HG02571 (cell line): ENCODE results near the gene COG5.

Source experiments
- ATAC-seq: cut with Tn5 transposase; IDR thresholded peaks from one replicate; pipeline ENCODE4 v1.9.1; 2021; ENCODE audit warnings: mild to moderate bottlenecking, moderate library complexity; ENCODE audit not compliant: unreplicated experiment

Gene COG5

DNA sequence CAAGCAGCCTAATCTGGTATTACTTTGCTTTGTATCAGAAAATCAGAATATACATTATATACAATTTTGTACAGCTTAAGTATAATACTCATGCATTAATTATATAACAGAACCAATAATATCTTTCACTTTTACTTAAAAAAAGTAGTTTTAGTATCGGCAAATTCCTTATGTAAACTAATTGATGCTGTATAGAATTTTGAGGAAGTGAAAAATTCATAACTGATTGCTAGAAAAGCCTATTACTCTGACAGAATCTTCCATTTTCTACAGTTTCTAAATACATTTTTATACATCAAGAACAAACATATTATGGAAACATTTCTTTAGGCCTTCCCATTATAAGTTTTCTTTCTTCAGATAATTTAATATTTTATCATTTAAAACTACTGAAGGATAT, 217.8 kb downstream of the COG5 start:
- ATAC-seq, result no peak

DNA sequence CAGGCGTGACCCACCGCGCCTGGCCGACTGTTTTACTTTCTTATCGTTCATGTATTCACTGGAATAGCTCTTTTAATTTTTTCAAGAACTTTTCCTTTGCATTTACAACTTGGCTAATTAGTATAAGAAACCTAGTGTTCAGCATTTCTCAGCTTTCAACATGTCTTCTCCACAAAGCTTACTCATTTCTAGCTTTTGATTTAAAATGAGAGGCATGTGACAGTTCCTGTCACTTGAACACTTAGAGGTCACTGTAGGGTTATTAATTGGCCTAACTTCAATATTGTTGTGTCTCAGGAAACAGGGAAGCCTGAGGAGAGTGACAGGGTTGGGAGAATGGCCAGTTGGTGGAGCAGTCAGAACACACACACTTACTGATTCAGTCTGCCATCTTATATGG, 218.9 kb downstream of the COG5 start:
- ATAC-seq, result no peak

DNA sequence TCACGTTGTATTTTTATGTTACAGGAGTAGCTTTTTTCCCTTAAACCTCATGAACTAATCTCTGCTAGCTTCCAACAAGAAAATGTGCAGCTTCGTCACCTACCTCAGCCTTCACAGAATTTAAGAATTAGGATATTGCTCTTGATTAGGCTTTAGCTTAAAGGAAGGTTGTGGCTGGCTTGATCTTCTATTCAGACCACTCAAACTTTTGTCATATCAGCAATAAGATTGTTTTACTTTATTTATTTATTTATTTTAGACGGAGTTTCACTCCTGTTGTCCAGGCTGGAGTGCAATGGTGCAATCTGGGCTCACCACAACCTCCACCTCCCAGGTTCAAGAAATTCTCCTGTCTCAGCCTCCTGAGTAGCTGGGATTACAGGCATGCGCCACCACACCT, 219.4 kb downstream of the COG5 start:
- ATAC-seq, result no peak

DNA sequence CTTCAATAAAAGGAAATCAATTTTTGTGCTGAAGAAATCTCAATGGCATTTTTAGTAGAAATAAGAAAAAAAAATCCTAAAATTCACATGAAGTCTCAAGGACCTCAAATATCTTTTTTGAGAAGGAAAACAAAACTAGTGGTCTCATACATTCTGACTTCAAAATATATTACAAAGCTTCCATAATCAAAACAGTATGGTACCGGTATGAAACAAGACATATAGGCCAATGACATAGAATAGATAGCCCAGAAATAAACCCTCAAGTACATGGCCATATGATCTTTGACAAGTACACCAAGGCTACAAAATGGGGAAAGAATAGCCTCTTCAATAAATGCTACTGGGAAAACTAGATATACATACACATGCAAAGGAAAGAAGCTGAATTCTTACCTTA, 225.6 kb downstream of the COG5 start:
- ATAC-seq, result no peak

DNA sequence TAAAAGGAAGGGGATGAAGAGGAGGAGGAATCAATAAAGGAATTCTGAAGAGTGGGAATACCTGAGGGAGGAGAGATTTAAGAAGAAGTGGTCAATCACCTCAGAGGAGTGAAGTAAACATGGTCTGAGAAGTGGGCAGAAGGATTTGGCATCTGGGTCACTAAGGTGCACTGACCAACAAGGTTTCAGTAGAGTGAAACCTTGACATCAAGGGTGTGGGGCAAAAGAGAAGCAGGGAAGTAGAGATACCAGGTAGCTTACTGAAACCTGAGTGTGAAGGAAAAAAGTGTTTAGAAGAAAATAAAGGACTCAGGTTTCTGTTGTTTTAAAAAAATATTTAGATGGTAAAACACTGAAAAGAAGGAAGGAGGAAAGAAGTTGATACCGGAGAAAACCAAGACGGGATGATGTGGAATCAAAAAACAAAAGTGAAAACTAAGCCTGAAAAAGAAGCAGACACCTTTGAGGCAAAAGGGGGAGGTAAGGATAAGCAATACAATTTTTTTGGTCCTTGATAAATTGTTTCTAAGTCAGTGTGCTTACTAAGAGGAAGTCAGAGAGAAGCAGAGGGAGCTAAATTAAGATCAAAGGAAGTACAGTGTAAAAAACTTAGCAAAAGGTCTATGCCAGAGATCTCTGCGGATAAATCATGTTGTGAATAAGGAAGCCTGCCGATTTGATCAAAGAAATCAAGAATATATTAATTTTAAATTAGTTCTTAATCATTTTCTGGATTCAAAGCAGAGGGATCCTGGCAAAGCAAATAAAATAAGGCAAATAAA, 231.0 kb downstream of the COG5 start:
- no peak for ATAC-seq

DNA sequence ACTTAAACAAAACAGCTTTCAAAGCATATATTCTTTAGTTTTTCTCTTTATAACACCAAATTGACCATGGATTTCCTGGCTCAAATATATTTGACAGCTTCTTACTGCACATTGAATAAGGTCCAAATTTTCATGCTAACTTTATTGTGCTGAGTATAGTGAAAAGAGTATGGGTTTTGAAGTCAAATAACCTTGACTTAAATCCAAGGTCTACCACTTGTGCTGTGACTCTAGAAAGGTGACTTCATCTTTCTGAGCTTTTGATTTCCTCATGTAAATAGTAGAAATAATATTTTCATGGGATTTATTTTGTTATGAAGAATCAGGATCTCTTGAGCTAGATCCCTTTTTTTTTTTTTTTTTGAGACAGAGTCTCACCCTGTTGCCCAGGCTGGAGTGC, 233.2 kb downstream of the COG5 start:
- no peak for ATAC-seq

DNA sequence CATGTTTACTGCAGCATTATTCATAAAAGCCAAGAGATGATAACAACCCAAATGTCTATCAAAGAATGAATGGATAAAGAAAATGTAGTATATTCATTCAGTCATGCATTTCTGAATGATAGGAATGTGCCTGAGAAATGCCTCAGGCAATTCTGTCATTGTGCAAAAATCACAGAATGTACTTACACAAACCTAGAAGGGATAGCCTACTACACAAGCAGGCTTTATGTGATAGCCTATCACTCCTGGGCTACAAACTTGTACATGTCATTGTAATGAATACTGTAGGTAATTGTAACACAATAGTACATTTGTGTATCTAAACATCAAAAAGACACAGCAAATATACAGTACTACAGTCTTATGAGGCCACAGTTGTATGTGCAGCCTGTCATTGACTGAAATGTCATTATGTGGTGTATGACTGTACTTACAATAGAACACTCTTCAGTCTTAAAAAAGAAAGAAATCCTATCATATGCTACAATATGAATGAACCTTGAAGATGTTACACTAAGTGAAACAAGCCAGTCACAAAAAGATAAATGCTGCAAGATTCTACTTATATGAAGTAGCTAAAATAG, 235.6 kb downstream of the COG5 start:
- ATAC-seq, result no peak

DNA sequence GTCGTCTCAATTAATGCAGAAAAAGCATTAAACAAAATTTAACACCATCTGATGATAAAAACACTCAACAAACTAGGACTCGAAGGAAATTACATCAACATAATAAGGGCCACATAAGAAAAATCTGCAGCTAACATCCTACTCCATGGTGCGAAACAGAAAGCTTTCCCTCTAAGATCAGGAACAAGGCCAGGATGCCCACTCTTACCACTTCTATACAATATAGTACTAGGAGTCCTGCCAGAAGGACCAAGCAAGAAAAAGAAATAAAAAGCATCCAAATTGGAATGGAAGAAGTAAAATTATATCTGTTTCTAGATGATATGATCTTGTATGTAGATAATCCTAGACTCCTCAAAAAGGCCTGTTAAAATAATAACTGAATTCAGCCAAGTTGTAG, 237.7 kb downstream of the COG5 start:
- ATAC-seq, result no peak

DNA sequence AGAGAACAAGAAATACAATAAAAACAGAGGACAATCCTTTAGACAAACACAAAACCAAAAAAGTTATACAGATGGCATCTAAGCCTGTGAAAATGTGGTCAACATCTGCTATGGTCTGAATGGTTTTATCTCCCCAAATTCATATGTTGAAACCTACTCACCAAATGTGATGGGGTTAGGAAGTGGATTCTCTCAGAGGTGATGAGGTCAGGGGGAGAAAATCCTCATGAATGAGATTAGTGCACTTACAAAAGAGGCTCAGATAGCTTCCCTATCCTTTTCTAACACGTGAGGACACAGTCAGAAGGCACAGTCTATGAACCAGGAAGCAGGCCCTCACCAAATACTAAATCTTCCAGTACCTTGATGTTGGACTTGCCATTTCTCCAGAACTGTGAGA, 241.7 kb downstream of the COG5 start:
- ATAC-seq, result no peak

DNA sequence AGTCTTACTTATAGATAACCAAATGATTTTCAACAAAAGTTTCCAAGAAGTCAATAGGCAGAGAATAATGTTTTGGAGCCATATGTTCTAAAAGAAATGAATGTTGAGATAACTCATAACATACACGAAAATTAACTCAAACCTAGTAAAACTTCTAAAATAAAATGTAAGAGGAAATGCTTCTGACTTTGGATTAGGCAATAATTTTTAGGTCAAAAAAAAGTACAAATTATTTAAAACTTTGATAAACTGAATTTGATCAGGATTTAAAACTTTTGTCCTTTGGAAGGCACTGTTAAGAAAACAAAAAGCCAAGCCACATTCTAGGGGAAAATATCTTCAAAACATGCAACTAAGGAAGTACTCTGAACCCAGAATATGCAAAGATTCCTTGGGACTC, 242.1 kb downstream of the COG5 start:
- ATAC-seq, result no peak

DNA sequence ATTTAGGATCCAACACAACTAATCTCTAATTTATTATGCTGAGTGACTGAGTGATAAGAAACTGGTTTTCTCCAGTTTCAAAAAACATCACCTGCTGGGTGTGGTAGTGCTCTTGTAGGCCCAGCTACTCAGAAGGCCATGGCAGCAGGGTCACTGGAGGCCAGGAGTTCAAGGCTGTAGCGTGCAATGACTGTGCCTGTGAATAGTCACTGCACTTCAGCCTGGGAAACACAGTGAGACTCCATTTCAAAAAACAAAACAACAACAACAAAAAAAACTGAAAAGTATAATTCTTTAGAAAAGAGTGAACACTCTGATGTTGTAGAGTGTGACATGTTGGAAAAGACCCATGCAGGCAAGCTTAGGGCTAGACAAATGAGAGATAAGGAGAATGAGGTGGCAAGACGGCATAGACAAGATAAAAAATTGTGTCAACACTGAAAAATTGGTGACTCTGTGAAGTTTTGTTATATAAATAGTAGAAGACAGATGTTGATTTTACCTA, 243.9 kb downstream of the COG5 start:
- ATAC-seq, result no peak

DNA sequence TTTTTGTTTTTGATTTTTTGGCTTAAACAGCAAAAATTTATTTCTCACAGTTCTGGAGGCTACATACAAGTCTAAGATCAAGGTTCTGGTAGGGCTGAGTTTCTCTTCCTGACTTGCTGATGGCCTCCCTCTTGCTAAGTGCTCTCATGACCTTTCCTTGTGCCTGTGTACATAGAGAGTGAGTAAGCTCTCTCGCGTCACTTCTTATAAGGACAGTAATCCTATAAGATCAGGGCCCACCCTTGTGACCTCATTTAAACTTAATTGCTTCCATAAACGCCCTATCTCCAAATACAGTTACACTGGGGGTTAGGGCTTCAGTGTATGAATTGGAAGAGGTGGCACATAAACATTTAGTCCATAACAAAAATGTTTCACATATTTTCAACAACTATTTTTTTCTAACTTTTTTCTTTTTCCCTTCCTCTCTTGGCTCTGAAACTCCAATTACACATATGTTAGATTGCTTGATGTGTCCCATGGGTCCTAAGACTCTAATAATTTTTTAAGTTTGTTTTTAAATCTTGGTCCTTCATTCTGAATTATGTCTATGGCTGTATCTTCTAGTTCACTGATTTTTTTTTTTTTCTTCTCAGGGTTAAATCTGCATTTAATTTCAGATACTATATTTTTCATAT, 245.1 kb downstream of the COG5 start:
- no peak for ATAC-seq

DNA sequence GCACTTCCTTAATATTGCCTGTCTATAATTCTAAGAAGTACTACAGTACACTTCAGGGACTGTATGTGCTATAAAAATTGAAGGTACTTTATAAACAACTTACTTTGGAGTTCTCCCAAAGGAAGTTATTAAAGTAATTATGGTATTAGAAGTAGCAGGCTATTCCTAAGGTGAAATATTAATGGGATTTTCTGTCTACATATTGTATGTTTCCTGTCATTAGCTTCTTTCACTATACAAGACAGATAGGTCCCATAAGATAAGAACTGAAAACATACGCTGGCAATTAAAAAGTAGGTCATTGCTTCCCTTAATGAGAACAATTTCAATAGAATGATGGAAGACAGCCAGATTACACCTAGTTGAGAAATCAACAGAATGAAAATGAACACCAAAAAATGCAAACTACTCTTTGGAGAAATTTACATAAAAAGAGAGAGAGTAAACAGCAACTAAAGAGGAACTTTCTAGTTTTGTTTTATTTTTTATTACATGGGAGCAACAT, 248.0 kb downstream of the COG5 start:
- no peak for ATAC-seq

DNA sequence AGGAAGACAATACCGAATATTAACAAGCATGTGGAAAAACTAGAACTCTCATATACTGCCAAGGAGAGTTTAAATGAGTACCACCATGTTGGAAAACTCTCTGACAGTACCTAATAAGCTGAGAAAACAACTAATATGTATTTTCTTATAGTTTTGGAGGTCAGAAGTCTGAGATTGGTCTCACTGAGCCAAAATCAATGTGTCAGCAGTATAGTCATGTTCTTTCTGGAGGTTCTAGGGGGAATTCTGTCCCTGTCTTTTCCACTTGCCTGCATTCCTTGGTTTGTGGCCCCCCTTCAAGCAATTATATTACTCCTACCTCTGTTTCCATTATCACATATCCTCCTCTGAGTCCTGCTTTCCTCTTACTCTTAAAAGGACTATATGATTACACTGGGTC, 250.4 kb downstream of the COG5 start:
- ATAC-seq, result no peak

DNA sequence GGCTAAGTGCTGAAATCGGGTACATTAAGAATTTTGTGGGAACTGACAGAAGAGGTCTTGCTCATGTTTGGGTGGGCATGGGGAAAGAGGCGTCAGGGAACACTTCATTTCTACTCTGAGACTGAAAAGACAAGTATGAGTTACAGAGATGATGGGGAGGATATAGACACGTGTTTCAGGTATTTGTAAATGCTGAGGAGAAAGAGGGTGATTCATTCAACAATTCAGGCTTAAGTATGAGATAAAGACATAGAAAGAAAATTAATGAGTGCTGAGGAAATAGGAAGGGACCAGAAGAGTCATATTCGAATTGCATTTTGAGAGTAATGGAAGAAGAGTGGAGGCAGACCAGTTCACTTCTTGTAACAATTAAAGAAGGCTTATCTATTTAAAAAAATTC, 251.3 kb downstream of the COG5 start:
- no peak for ATAC-seq

DNA sequence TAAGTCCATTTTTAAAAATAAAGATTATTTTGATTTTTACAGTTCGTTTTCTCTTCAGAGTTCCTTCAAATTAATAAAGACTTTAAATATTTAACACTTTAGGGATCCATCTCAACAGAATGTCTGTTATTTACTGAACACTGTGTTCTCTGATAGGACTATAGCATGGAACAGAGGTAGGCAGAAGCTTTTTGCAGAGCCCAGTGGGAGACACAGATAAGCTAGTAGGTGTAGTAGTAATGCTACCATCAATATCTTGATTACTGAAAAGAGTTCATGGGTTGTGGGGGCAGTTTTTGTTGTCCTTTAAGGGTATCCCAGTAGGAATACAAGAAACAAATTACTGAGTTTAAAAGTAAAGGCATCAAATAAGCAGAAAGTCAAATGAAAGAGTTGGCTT, 254.4 kb downstream of the COG5 start:
- ATAC-seq, result no peak

DNA sequence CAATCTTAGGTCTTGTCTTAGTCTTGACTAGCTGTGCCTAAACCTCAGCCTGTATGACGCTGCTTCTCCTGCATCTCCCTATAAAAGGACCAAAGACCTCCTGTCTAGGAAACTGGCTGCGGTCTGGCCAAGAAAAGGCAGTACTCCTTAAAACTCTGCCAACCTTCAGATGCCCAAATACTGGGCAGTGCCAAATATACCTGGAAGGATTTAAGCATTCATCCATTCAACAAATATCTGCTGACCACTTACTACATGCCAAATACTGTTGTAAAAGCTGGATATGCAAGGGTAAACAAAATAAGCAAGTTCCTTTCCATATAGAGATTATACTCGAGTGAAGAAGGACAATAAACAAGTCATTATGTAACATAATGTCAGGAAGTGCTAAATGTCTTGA, 259.1 kb downstream of the COG5 start:
- no peak for ATAC-seq

DNA sequence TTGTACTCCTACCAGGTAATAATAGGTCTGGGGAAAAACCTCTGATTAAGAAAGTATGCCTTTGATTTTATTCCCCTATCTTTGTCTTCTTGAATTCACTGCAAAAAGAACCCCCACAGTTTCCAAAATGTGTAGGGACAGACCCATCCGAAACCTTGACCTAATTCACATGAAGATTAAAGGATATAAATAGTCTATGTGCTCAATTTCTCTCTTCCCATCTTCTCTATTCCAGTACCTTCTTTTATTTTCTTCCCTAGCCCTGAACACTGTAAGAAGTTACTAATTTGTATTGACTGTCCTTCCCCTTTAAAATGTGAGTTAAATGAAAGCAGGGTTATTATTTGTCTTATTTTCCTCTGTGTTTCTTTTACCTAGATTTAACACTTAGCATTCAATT, 259.7 kb downstream of the COG5 start:
- ATAC-seq, result no peak

DNA sequence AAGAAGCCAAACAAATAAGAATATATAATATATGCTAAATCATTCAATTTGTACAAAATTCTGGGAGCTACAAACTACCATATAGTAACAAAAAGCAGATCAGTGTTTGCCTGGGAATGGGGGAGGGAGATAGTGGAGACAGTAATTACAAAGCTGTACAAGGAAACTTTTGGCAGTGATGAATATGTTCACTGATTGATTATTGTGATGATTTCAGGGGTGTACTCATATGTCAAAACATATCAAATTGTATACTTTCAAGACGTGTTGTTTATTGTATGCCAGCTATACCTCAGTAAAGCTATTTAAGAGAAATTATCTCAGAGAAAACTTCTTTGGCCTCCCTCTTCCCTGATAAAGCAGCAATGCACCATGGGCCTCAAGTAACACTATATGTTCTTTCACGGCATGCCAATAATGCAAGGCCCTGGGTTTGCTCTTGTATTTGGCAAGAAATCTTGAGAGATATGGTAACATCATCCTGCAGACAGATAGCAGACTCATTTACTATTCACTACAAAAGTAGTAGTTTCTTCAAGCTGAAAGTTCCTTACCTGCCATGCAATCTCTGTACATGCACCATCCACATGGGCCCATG, 261.4 kb downstream of the COG5 start:
- ATAC-seq, result no peak

DNA sequence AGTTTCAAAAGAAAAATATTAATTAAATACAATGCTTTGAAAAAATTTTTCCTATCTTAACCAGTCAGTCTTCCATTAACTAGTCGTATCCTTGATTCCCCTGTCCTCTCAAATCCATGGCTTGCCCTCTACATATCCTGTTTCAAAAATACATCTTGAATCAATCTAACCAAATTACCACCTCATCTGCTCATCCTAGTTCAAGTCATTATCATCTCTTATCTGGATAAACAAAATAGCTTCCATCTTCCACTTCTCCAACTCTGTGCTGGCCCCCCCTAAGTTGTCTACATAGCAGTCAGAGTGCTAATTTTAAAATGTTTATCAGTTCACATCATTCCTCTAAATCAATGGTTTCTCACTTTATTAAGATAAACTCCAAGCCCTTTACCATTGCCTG, 269.5 kb downstream of the COG5 start:
- no peak for ATAC-seq

DNA sequence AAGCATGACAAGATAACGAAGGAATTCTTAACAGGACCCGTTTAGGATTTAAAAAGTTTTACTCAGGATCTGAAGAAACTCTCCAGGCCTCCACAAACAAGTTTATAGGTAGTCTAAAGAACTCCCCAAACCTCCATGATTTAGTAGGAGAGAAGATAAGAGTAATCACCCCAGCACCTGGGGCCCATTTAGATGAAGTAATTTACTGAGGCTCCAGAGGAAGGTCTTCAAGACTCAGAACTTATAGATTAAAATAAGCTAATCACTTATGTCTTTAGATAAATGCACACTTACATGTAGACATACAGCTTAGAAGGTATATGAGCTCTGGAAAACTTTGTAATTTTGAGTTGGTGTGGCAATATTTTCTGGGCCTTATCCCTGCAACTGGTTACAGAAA, 271.1 kb downstream of the COG5 start:
- no peak for ATAC-seq

DNA sequence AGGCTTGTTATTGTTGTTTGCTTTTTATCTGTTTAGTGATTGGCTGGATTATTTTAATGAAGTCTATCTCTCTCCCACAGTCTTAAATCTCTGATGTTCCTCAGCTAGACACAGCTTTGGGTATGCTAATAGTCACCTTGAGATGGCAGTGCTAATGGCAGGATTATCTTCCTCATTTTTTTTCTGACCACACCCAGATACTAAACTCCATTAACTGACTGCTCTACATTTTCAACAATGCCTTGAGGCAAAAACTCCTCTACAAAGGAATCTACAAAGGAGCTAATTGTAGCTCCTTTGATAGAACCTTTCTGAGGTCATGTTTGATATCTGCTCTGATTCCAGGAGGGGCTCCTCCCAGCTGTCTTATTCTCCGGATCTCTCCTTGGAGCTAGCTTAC, 272.3 kb downstream of the COG5 start:
- no peak for ATAC-seq
